HCT116 (cell line): ENCODE data around the gene FGFR3. TPM values are rescaled to one million over a fixed set of nuclear protein-coding genes. Genes with fewer than 3 reads are reported as not detected.

Experiments
- ATAC-seq: fragments of 200-7000 bp; cut with Tn5 transposase; 2 replicates; pipeline ENCODE4 v1.9.1; 2020; ENCODE audit warnings: mild to moderate bottlenecking, moderate library complexity
- BruUV-seq: library from RNA; stranded (reverse); fragments of 400-500 nt; replicated peaks from 2 replicates; lab custom pipeline; 2021; lab: Mats Ljungman, UMichigan
- CTCF ChIA-PET: fragments of 300-600 bp; sonication (Branson Sonifier 250); formaldehyde crosslinking; loops from one replicate; lab custom pipeline; 2021; ENCODE audit warnings: antibody characterized with exemption; lab: Charles Lee
- POLR2A ChIA-PET: fragments of 300-600, 350-600 bp; sonication (Branson Sonifier 250); formaldehyde crosslinking; loops from one replicate; lab custom pipeline; 2021; ENCODE audit warnings: antibody characterized with exemption; lab: Charles Lee
- RAD21 ChIA-PET, 2 experiments: fragments of 300-600 bp; sonication (Branson Sonifier 250); formaldehyde crosslinking; loops; one replicate each; lab custom pipeline; 2023; ENCODE audit warnings: low total read pairs in 2 of 2; ENCODE audit not compliant: uncharacterized antibody in 2 of 2, unreplicated experiment in 2 of 2, low non-redundant PET in 1 of 2; lab: Charles Lee
- DNase-seq: peaks from one replicate; pipeline ENCODE4 v3.0.0-alpha.2; 2010; ENCODE audit warnings: low read depth, low spot score
- H2AFZ ChIP-seq: fragments of 200-600 bp; shearing (Covaris generic), sonication (generic); 2 replicates; pipeline ENCODE4 v1.6.1; 2017; ENCODE audit warnings: low read depth, mixed run types, mixed read lengths, antibody characterized with exemption, low read length; ENCODE audit not compliant: poor library complexity, severe bottlenecking
- H3K27ac ChIP-seq: 2 replicates; pipeline ENCODE4 v1.5.1; 2012; ENCODE audit warnings: low read depth, low read length
- H3K27me3 ChIP-seq: fragments of 200-600 bp; sonication (generic); 2 replicates; pipeline ENCODE4 v1.6.1; 2016; ENCODE audit warnings: mixed run types, low read length, mixed read lengths; ENCODE audit not compliant: insufficient read depth
- H3K36me3 ChIP-seq, 2 experiments: fragments of 200-500 bp in 1 of 2; fragments of 200-600 bp in 1 of 2; sonication (Bioruptor generic) in 1 of 2; sonication (generic) in 1 of 2; 2 replicates each; pipeline versions ENCODE4 v1.5.1 to v1.6.1; 2014 to 2016; ENCODE audit warnings: low read length in 2 of 2, inconsistent platforms in 1 of 2, mixed read lengths in 1 of 2, mixed run types in 1 of 2; ENCODE audit not compliant: insufficient read depth in 2 of 2, control insufficient read depth in 1 of 2
- H3K4me1 ChIP-seq, 2 experiments: fragments of 200-600 bp in 1 of 2; sonication (generic) in 1 of 2; 2 replicates each; pipeline versions ENCODE4 v1.5.1 to v1.6.1; 2012 to 2017; ENCODE audit warnings: low read length in 2 of 2, inconsistent platforms in 1 of 2, mild to moderate bottlenecking in 1 of 2, mixed read lengths in 1 of 2, mixed run types in 1 of 2, moderate library complexity in 1 of 2; ENCODE audit not compliant: insufficient read depth in 2 of 2, control insufficient read depth in 1 of 2
- H3K4me2 ChIP-seq: fragments of 200-600 bp; sonication (generic); 2 replicates; pipeline ENCODE4 v1.6.1; 2017; ENCODE audit warnings: mixed run types, low read length, mixed read lengths
- H3K4me3 ChIP-seq, 2 experiments: fragments of 200-600 bp in 1 of 2; sonication (generic) in 1 of 2; replicated peaks in 1 of 2; 2 replicates each; pipeline ENCODE4 v1.5.1; 2011 to 2016; ENCODE audit warnings: low read length in 2 of 2, control low read depth in 1 of 2, low read depth in 1 of 2, mild to moderate bottlenecking in 1 of 2, mixed read lengths in 1 of 2, mixed run types in 1 of 2
- H3K79me2 ChIP-seq: fragments of 200-600 bp; sonication (generic); 2 replicates; pipeline ENCODE4 v1.6.1; 2017; ENCODE audit warnings: mild to moderate bottlenecking, mixed run types, low read length, moderate library complexity, mixed read lengths; ENCODE audit not compliant: insufficient read depth
- H3K9ac ChIP-seq: fragments of 200-600 bp; sonication (generic); 2 replicates; pipeline ENCODE4 v1.6.1; 2016; ENCODE audit warnings: low read length, mixed read lengths
- H3K9me2 ChIP-seq: fragments of 200-600 bp; sonication (generic), shearing (Covaris generic); 2 replicates; pipeline ENCODE4 v1.6.1; 2017; ENCODE audit warnings: mixed run types, mild to moderate bottlenecking, moderate library complexity; ENCODE audit not compliant: insufficient read depth
- H3K9me3 ChIP-seq, 2 experiments: fragments of 200-500 bp in 1 of 2; fragments of 200-600 bp in 1 of 2; sonication (Bioruptor generic) in 1 of 2; sonication (generic) in 1 of 2; 2 replicates each; pipeline ENCODE4 v1.6.1; 2014 to 2017; ENCODE audit warnings: low read length in 2 of 2, mixed read lengths in 2 of 2, inconsistent platforms in 1 of 2, low read depth in 1 of 2, mild to moderate bottlenecking in 1 of 2, mixed run types in 1 of 2, moderate library complexity in 1 of 2; ENCODE audit not compliant: control insufficient read depth in 1 of 2, insufficient read depth in 1 of 2
- H4K20me1 ChIP-seq: fragments of 200-600 bp; sonication (generic), shearing (Covaris generic); 2 replicates; pipeline ENCODE4 v1.6.1; 2017; ENCODE audit warnings: mixed run types, mild to moderate bottlenecking, moderate library complexity; ENCODE audit not compliant: insufficient read depth
- CBX3 ChIP-seq: IDR thresholded peaks from 2 replicates; pipeline ENCODE4 v1.6.1; 2012; ENCODE audit warnings: low read depth
- ELF1 ChIP-seq: IDR thresholded peaks from 2 replicates; pipeline ENCODE4 v1.6.1; 2012; ENCODE audit warnings: low read depth, borderline replicate concordance
- FOSL1 ChIP-seq: IDR thresholded peaks from 2 replicates; pipeline ENCODE4 v1.6.1; 2012; ENCODE audit warnings: low read depth
- JUND ChIP-seq: IDR thresholded peaks from 2 replicates; pipeline ENCODE4 v1.6.1; 2012
- intact Hi-C: fragments of 100-400 bp; cut with micrococcal nuclease; formaldehyde crosslinking; loops from 2 replicates; pipeline ENCODE4 v1.10.0; 2022
- total RNA-seq: library from RNA; stranded (reverse); gene quantifications from one replicate; pipeline ENCODE4 v1.2.1, GENCODE V29; 2021; ENCODE audit not compliant: unreplicated experiment
- TF ChIP-seq, protein P1 (sequence below): IDR thresholded peaks from 2 replicates; pipeline ENCODE4 v1.6.1; 2012; ENCODE audit warnings: low read depth
- TF ChIP-seq, protein P2 (sequence below): IDR thresholded peaks from 2 replicates; pipeline ENCODE4 v1.6.1; 2012

The FGFR3 gene
- total RNA-seq, 1 experiment from 2014 or later, result 31.7 TPM

DNA sequence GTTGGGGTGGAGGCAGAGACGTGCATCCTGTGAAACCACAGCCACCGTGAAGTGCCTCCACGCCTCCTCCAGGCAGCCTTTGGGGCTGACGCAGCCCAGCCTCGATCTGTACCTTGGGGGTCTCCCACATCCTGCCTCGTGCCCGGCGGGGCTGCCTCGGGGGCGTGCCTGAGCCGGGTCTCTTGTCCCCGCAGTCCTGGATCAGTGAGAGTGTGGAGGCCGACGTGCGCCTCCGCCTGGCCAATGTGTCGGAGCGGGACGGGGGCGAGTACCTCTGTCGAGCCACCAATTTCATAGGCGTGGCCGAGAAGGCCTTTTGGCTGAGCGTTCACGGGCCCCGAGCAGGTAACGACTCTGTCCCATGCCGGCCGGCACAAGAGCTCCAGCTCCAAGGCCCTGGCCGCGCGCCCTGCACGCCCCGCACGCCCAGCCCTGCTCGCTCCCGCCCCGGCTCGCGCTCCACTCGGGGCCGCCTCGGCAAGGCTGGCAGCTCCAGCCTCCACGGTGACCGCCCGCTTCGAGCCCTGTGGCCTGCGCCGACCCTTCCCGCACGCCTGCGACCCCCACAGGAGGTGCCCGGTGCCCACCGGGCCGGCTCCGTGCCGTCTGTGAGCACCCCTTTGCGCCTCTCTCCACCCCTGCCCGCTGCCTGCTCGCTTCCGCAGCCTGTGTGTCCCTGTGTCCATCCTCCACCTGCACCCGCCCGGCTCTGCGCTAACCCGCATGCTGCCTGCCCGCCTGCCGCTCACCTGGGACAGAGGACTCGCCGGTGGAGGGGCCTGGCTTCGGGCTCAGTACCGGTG, 9.8 kb downstream of the FGFR3 start (continued):
- TF ChIP-seq ELF1 (no peak), JUND (no peak)
- TF ChIP-seq, protein P1, sequence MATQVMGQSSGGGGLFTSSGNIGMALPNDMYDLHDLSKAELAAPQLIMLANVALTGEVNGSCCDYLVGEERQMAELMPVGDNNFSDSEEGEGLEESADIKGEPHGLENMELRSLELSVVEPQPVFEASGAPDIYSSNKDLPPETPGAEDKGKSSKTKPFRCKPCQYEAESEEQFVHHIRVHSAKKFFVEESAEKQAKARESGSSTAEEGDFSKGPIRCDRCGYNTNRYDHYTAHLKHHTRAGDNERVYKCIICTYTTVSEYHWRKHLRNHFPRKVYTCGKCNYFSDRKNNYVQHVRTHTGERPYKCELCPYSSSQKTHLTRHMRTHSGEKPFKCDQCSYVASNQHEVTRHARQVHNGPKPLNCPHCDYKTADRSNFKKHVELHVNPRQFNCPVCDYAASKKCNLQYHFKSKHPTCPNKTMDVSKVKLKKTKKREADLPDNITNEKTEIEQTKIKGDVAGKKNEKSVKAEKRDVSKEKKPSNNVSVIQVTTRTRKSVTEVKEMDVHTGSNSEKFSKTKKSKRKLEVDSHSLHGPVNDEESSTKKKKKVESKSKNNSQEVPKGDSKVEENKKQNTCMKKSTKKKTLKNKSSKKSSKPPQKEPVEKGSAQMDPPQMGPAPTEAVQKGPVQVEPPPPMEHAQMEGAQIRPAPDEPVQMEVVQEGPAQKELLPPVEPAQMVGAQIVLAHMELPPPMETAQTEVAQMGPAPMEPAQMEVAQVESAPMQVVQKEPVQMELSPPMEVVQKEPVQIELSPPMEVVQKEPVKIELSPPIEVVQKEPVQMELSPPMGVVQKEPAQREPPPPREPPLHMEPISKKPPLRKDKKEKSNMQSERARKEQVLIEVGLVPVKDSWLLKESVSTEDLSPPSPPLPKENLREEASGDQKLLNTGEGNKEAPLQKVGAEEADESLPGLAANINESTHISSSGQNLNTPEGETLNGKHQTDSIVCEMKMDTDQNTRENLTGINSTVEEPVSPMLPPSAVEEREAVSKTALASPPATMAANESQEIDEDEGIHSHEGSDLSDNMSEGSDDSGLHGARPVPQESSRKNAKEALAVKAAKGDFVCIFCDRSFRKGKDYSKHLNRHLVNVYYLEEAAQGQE, result no peak

DNA sequence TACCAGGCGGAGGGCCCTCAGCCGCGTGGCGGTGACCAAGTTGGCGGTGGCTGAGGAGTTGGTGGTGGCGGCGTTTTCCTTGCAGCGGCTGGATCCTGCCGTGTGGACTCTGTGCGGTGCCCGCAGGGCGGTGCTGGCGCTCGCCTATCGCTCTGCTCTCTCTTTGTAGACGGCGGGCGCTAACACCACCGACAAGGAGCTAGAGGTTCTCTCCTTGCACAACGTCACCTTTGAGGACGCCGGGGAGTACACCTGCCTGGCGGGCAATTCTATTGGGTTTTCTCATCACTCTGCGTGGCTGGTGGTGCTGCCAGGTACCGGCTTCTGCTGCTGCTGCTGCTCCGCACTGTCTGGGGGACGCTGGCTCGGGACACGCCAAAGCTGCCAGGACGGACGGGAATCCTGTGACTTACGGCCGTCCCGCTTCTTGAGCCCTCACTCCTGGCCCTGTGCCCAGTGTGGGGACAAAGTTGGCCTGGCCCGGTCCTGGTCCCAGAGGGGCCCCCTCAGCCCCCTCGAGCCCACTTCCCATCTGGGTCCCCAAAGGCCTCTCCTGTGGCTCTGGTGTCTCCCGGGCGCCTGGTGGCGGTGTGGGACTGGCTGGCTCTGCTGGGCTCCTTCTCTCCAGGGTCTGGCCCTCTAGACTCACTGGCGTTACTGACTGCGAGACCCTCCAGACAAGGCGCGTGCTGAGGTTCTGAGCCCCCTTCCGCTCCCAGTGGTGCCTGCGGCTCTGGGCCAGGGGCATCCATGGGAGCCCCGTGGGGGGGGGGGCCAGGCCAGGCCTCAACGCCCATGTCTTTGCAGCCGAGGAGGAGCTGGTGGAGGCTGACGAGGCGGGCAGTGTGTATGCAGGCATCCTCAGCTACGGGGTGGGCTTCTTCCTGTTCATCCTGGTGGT, 10.7 kb downstream of the FGFR3 start:
- RAD21 ChIA-PET, result no interaction called here
- Histone ChIP-seq H4K20me1 (no peaks in the 10 kb centered on the region), H3K9me3 (no peaks in the 10 kb centered on the region), H2AFZ (no peak overlapping the region), H3K36me3 (no peaks in the 10 kb centered on the region; a peak in 1 of 4 replicates), H3K4me1 (no peaks in the 10 kb centered on the region), H3K27ac (no peak overlapping the region), H3K4me2 (no peak overlapping the region), H3K4me3 (no peak overlapping the region), H3K9ac (no peak overlapping the region), H3K27me3 (no peaks in the 10 kb centered on the region), H3K9me2 (no peaks in the 10 kb centered on the region), H3K79me2 (no peaks in the 10 kb centered on the region)
- DNase-seq (no peak), ATAC-seq (no peak)
- POLR2A ChIA-PET, result no interaction called here
- intact Hi-C loops, result no loop called here
- CTCF ChIA-PET, result no interaction called here
- BruUV-seq, result no TSS peak
- TF ChIP-seq ELF1, result no peak
- no peak for TF ChIP-seq FOSL1
- TF ChIP-seq, protein P2, sequence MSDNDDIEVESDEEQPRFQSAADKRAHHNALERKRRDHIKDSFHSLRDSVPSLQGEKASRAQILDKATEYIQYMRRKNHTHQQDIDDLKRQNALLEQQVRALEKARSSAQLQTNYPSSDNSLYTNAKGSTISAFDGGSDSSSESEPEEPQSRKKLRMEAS, result no peak
- no peak for TF ChIP-seq CBX3
